Mucosa of rectum (tissue), 2 donors: ENCODE data around the gene EIF3A.
A peak's percentile ranks its signal among the peaks of the same experiment; 100 is the strongest.

ENCODE experiments used
- H3K27ac ChIP-seq, 2 donors: one replicate each; pipeline ENCODE4 v1.7.0; 2013; ENCODE audit warnings: inconsistent platforms in 2 of 2, low read depth in 2 of 2, low read length in 2 of 2
- H3K27me3 ChIP-seq, 2 donors: one replicate each; pipeline ENCODE4 v1.7.0; 2013; ENCODE audit warnings: low read length in 2 of 2; ENCODE audit not compliant: control insufficient read depth in 2 of 2, insufficient read depth in 2 of 2
- H3K36me3 ChIP-seq, 2 donors: one replicate each; pipeline ENCODE4 v1.7.0; 2013; ENCODE audit warnings: low read length in 2 of 2; ENCODE audit not compliant: control insufficient read depth in 2 of 2, insufficient read depth in 2 of 2
- H3K4me1 ChIP-seq, 2 donors: one replicate each; pipeline ENCODE4 v1.7.0; 2013; ENCODE audit warnings: low read length in 2 of 2, mild to moderate bottlenecking in 1 of 2; ENCODE audit not compliant: control insufficient read depth in 2 of 2, insufficient read depth in 2 of 2
- H3K4me3 ChIP-seq, 2 donors: one replicate each; pipeline ENCODE4 v1.7.0; 2013; ENCODE audit warnings: low read length in 2 of 2
- H3K9ac ChIP-seq, 2 donors: one replicate each; pipeline ENCODE4 v1.7.0; 2013; ENCODE audit warnings: low read length in 2 of 2, low read depth in 1 of 2, mild to moderate bottlenecking in 1 of 2
- H3K9me3 ChIP-seq, 2 donors: one replicate each; pipeline ENCODE4 v1.7.0; 2013; ENCODE audit warnings: low read length in 2 of 2; ENCODE audit not compliant: control insufficient read depth in 2 of 2
- donor health status: healthy.
- donor health status: Normal muscosa, but diverticular disease.

Gene EIF3A, protein sequence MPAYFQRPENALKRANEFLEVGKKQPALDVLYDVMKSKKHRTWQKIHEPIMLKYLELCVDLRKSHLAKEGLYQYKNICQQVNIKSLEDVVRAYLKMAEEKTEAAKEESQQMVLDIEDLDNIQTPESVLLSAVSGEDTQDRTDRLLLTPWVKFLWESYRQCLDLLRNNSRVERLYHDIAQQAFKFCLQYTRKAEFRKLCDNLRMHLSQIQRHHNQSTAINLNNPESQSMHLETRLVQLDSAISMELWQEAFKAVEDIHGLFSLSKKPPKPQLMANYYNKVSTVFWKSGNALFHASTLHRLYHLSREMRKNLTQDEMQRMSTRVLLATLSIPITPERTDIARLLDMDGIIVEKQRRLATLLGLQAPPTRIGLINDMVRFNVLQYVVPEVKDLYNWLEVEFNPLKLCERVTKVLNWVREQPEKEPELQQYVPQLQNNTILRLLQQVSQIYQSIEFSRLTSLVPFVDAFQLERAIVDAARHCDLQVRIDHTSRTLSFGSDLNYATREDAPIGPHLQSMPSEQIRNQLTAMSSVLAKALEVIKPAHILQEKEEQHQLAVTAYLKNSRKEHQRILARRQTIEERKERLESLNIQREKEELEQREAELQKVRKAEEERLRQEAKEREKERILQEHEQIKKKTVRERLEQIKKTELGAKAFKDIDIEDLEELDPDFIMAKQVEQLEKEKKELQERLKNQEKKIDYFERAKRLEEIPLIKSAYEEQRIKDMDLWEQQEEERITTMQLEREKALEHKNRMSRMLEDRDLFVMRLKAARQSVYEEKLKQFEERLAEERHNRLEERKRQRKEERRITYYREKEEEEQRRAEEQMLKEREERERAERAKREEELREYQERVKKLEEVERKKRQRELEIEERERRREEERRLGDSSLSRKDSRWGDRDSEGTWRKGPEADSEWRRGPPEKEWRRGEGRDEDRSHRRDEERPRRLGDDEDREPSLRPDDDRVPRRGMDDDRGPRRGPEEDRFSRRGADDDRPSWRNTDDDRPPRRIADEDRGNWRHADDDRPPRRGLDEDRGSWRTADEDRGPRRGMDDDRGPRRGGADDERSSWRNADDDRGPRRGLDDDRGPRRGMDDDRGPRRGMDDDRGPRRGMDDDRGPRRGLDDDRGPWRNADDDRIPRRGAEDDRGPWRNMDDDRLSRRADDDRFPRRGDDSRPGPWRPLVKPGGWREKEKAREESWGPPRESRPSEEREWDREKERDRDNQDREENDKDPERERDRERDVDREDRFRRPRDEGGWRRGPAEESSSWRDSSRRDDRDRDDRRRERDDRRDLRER (N-terminal part only)

DNA sequence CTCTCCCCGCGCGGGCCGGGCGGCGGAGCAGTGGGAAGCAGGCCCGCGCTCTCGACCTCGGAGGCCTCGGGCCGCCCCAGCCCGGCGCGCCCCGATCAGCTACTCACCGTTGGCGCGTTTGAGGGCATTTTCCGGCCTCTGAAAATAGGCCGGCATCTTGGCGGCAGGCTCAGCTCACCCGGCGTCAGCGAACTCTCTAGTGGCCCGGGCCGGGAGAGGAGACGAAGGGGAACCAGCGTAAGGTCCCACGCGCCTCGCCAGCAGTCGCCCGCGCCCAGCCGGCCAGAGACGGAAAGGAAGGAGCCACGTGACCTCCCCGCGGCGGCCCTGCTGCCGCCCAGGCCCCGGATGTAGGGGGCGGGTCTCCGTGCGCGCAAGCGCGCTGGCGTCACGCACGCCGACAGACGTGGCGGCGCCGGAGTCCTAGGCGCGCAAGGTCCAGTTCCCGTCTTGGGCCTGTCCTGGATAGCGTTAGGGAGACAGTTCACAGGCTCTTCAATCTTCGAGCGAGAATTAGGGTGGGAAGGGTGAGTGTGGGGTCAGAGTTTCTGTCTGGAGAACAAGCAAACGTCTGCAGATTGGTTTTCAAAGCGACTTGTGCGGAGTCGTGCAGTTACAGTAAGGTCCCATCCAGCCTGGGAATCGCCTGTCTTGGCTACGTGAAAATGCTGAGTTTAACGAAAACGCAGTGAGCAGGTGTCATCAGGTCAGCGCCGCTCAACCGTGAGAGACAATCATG, at the start of gene EIF3A:
Gene EIF3A (minus strand): TSS at position 297 of the 739 bp plus-strand sequence. CDS start 141 bp downstream, at position 156.
- no peaks in the 10 kb centered on the region for H3K27me3 ChIP-seq
- H3K9ac ChIP-seq = peak within 1 kb of the TSS; percentile 96 to 99
- H3K27ac ChIP-seq = peak within 1 kb of the TSS; percentile 94 to 98
- peak within 1 kb of the TSS; percentile 93 to 97 for H3K4me3 ChIP-seq
- no peaks in the 10 kb centered on the region for H3K36me3 ChIP-seq
- H3K9me3 ChIP-seq = no peaks in the 10 kb centered on the region
- peaks cover 10 to 14% of the 10 kb centered on the region in 2 donors for H3K4me1 ChIP-seq

DNA sequence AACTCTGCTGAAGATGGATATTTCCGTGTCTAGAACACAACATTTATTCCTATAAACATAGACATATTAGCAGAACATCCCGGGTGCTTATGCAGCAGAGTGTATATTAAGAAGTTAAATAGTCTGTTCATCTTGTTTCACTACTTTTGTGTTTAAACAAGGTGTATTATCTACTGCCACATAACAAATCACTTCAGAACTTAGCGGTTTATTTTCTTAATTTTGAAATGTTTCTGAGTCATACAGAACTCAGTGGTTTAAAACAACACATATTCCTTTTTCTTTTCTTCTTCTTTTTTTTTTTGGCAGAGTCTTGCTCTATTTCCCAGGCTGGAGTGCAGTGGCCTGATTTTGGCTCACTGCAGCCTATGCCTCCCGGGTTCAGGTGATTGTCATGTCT, 49.1 kb upstream of the EIF3A start:
- Histone ChIP-seq H3K27me3 (no peaks in the 10 kb centered on the region), H3K4me3 (no peak overlapping the region), H3K9me3 (no peaks in the 10 kb centered on the region), H3K4me1 (no peaks in the 10 kb centered on the region), H3K36me3 (peaks cover 24 to 40% of the 10 kb centered on the region in 2 donors), H3K27ac (no peak overlapping the region), H3K9ac (no peak overlapping the region)

DNA sequence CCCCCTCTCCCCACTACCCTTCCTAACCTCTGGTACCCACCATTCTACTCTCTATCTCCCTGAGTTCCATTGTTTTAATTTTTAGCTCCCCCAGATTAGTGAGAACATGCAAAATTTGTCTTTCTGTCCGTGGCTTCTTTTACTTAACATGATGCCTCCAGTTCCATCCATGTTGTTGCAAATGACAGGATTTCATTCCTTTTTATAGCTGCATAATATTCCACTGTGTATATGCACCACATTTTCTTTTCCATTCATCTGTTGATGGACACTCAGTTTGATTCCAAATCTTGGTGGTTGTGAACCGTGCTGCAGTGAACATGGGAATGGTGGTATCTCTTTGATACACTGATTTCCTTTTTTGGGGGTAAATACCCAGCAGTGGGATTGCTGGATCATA, 45.3 kb upstream of the EIF3A start:
- H3K4me1 ChIP-seq = no peaks in the 10 kb centered on the region
- H3K9ac ChIP-seq = no peak overlapping the region
- peaks cover 24 to 45% of the 10 kb centered on the region in 2 donors for H3K36me3 ChIP-seq
- no peak overlapping the region for H3K4me3 ChIP-seq
- H3K9me3 ChIP-seq = no peaks in the 10 kb centered on the region
- H3K27ac ChIP-seq = no peak overlapping the region
- H3K27me3 ChIP-seq = no peaks in the 10 kb centered on the region

DNA sequence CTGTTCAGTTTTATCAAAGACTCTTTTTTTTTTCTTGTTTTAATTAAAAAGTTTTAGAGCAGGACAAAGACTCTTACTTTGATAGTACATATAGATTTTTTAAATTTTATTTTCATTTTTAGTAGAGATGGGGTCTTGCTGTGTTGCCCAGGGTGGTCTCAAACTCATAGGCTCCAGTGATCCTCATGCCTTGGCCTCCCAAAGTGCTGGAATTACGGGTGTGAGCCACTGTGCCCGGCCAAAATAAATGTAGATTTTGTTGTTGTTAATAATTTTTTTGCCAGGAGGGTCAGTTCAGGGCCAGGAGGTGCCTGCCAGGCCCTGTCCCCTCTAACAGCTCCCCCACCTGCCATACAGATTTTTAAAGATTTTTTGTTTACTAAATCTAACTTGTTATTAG, 40.3 kb upstream of the EIF3A start:
- peaks cover 15 to 45% of the 10 kb centered on the region in 2 donors for H3K36me3 ChIP-seq
- no peak overlapping the region for H3K4me3 ChIP-seq
- no peak overlapping the region for H3K27ac ChIP-seq
- H3K9ac ChIP-seq = no peak overlapping the region
- H3K27me3 ChIP-seq = no peaks in the 10 kb centered on the region
- no peaks in the 10 kb centered on the region for H3K4me1 ChIP-seq
- H3K9me3 ChIP-seq = no peaks in the 10 kb centered on the region

DNA sequence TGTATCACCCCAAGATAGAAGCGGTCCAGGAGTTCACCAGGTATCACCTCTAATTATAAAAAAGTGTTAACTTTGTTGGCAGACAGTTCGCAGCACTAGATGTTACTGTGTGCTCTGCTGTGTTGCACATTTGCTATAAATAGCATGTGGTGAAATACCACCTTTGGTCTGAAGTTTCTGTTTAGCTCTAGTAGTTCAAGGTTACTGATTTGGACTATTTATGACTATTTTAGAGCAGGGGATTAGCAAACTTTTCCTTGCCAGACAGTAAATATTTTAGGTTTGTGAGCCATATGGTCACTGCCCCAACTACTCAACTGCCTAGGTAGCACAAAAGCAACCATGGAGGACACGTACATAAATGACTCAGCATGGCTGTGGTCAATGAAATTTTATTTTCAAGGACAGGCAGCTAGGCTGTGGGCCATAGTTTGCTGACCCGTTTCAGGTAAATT, 39.8 kb upstream of the EIF3A start:
- Histone ChIP-seq H3K9ac (no peak overlapping the region), H3K4me3 (no peak overlapping the region), H3K27ac (no peak overlapping the region), H3K36me3 (peaks cover 13 to 42% of the 10 kb centered on the region in 2 donors), H3K4me1 (no peaks in the 10 kb centered on the region), H3K27me3 (no peaks in the 10 kb centered on the region), H3K9me3 (no peaks in the 10 kb centered on the region)

DNA sequence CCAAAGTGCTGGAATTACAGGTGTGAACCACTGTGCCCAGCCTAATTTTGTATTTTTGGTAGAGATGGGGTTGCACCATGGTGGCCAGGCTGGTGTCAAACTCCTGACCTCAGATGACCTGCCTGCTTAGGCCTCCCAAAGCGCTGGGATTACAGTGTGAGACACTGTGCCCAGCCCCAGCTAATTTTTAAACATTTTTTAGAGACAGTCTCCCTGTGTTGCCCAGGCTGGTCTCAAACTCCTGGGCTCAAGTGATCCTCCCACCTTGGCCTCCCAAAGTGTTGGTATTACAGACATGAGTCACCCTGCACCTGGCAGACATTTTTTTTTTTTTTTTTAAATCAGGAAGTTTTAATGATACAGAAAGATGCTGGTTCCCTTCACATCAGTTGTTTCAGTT, 38.8 kb upstream of the EIF3A start:
- H3K4me1 ChIP-seq = no peaks in the 10 kb centered on the region
- H3K36me3 ChIP-seq = peaks cover 15 to 41% of the 10 kb centered on the region in 2 donors
- no peaks in the 10 kb centered on the region for H3K27me3 ChIP-seq
- no peak overlapping the region for H3K4me3 ChIP-seq
- no peak overlapping the region for H3K27ac ChIP-seq
- no peaks in the 10 kb centered on the region for H3K9me3 ChIP-seq
- H3K9ac ChIP-seq = no peak overlapping the region

DNA sequence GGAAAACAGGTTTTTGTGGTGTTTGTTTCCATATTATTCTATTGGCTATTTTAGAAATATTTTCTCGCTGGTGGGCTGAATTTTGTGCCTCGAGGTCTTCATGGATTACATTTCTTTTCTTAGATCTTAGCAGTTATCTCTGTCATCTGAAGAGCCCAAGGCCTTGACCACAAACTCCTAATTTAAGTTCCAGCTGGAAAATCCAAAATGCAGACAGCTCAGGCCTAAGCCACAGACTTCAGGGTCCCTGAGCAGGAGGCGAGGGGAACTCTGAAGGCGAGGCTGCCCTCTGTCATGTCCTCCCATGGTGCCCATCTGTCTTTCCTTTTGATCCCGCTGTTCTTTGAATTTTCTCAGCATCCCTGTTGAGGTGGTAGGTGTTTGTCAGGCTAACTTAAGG, 37.6 kb upstream of the EIF3A start:
- Histone ChIP-seq H3K27me3 (no peaks in the 10 kb centered on the region), H3K36me3 (peaks cover 21 to 45% of the 10 kb centered on the region in 2 donors), H3K27ac (no peak overlapping the region), H3K9me3 (no peaks in the 10 kb centered on the region), H3K4me3 (no peak overlapping the region), H3K4me1 (no peaks in the 10 kb centered on the region), H3K9ac (no peak overlapping the region)

DNA sequence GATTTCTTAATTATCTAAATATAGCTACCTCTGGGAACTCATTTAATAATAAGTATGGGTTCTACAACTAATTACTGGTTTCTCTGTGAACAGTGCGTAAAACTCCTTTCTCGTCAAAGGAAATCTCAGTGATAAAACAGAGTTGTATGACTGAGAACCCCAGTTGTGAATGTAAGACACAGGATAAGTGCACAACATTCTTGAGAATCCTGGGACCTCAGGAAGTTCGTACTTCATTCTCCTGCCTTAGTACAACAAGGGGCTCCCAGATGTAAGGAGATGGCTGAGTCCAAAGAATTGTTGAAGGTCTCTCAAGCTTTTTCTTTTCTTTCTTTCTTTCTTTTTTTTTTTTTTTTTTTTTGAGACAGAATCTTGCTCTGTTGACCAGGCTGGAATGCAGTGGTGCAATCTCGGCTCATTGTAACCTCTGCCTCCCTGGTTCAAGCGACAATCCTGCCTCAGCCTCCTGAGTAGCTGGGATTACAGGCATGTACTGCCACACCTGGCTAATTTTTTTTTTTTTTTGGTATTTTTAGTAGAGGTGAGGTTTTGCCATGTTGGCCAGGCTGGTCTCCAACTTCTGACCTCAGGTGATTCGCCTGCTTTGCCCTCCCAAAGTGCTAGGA, 35.8 kb upstream of the EIF3A start:
- no peaks in the 10 kb centered on the region for H3K9me3 ChIP-seq
- H3K4me3 ChIP-seq = no peak overlapping the region
- H3K4me1 ChIP-seq = no peaks in the 10 kb centered on the region
- no peaks in the 10 kb centered on the region for H3K27me3 ChIP-seq
- H3K27ac ChIP-seq = no peak overlapping the region
- no peak overlapping the region for H3K9ac ChIP-seq
- peaks cover 17 to 40% of the 10 kb centered on the region in 2 donors for H3K36me3 ChIP-seq

DNA sequence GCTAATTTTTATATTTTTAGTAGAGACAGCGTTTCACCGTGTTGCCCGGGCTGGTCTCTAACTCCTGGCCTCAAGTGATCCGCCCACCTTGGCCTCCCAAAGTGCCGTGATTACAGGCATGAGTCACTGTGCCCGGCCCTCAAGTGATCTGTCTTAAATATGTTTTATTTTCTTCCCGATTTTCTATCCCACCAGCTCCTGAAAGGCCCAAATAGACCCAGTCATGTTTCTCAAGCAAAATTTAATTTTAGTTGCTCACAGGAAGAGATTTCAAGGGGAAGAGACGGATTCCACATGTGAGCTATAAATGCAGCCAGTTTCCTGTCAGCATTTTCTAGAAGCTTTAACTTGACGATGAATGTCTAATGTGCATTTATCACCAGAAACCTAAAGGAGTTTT, 35.3 kb upstream of the EIF3A start:
- no peak overlapping the region for H3K4me3 ChIP-seq
- no peaks in the 10 kb centered on the region for H3K27me3 ChIP-seq
- H3K9me3 ChIP-seq = no peaks in the 10 kb centered on the region
- H3K4me1 ChIP-seq = no peaks in the 10 kb centered on the region
- H3K27ac ChIP-seq = no peak overlapping the region
- H3K9ac ChIP-seq = no peak overlapping the region
- H3K36me3 ChIP-seq = peaks cover 17 to 39% of the 10 kb centered on the region in 2 donors
